ENCODE data around the gene ACTL7A.
"Not testable (repeated sequence)": the region's sequence is repeated elsewhere in the genome, so short reads cannot be mapped to it uniquely, and the experiment has no call there.

The ACTL7A gene

GRCh38 chr9:108848296-108848695 lies 13.8 kb upstream of the ACTL7A start:
- DNase-seq (ENCODE audit: low read depth in 3 of 3) = not testable (repeated sequence)

GRCh38 chr9:108850293-108850897 lies 11.7 kb upstream of the ACTL7A start:
- no peak for DNase-seq (ENCODE audit: low read depth in 3 of 3)

DNA sequence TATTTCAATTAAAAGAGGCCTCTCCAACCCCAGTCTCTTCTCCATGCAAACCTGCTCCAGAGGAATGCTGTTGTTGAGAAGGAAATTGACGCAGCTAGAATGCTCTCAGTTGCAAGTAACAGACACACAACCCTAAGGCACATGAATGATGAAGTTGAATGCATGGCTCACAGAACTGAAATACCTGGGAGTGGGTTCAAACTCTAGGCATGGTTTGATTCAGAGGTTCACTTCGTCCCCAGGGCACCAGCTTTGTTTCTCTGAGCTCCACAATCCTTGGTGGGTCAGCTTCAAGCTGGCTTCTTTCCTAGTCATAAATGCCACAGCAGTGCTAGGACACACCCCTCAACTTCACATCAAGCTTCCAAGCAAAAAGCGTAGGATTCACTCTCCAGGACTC lies 10.9 kb upstream of the ACTL7A start:
- DNase-seq (ENCODE audit: low read depth in 3 of 3) = no peak

- DNase-seq (ENCODE audit: low read depth in 3 of 3) = no peak
These were observed 10.0 kb upstream of the ACTL7A start for GRCh38 chr9:108852079-108852478.

- no peak for DNase-seq (ENCODE audit: low read depth in 3 of 3)
These were observed 8.0 kb upstream of the ACTL7A start for GRCh38 chr9:108854094-108854493.

DNA sequence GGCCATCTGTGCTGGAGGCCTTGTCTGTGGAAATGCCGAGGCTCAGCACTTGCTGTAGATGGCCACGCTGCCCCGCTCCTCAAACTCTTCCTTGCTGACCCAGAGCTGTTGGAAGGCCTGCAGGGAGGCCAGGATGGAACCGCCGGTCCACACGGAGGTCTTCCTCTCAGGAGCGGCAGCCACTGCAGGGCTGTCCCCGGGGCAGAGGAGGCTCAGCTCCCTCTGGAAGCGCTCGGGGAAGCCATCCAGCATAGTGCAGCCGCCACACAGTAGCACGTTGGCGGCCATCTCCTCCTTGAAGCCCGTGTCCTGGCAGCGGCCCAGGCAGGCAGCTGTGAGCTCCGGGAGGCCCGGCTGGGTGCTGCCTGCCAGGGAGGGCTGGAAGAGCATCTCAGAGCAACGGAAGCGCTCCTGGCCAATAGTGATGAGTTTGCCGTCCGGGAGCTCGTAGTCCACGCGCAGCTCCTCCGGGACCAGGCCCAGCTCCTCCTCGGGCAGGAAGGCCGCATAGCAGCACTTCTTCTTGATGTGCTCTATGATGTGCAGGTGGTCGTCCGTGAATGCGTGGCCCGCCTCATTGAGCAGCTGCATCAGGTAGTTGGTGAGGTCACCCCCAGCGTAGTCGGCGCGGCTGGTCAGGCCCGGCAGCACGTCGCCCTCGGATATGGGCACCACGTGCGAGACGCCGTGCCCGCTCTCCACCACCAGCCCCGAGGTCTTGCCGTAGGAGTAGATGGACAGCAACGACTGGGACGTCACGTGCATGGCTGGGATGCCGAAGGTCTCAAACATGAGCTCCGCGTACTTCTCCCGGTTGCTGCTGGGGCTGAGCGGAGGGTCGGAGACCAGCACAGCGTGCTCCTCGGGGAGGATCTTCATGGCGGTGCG lies 7.2 kb upstream of the ACTL7A start:
- no peak for DNase-seq (ENCODE audit: low read depth in 3 of 3)

GRCh38 chr9:108855529-108855886 lies 6.6 kb upstream of the ACTL7A start:
- DNase-seq (ENCODE audit: low read depth in 3 of 3) = no peak

DNA sequence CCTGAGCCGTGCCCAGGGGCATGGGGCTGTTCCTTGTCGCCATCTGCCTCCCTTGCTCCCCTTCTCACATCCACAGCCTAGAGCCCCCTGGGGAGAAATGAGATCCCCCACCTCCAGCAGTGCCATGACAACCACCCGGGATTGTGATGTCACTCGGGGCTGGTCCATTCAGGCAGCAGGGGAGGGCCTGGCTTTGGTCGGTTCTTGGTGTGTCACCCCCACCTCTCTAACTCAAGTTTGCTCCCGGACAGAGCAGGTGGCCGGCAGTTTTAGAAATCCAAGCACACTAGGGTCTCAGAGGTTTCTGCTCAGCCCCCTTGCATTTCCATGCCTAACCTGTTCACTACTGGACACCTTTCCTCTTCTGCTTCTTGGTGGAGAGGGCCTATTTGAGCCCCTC lies 6.2 kb upstream of the ACTL7A start, which contains the start of gene ACTL7B:
Gene ACTL7B (minus strand): TSS at position 99 of the 400 bp plus-strand sequence. CDS start 56 bp downstream, at position 43.
- no peak for DNase-seq (ENCODE audit: low read depth in 3 of 3)

GRCh38 chr9:108857572-108857971 lies 4.5 kb upstream of the ACTL7A start:
- no peak for DNase-seq (ENCODE audit: low read depth in 3 of 3)

- no peak for DNase-seq (ENCODE audit: low read depth in 3 of 3)
These were observed 2.5 kb upstream of the ACTL7A start for GRCh38 chr9:108859459-108860114.

DNA sequence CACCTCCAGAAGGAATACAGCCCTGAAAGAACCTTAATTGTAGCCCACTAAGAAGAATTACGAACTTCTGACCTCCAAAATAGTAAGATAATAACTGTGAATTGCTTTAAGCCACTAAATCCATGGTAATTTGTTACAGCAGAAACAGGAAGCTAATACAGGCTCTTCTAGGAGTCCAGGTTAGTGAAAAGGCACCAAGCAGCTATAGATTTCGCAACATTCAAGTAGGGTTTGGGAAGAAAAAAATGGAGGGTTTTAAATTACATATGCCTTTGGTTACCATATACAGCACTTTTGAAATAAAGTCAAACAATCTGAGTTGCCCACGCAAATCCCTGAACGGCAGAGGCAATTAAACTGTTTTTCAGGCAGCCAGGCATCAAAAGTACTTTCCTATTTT lies 1.7 kb upstream of the ACTL7A start:
- no peak for DNase-seq (ENCODE audit: low read depth in 3 of 3)

- no peak for DNase-seq (ENCODE audit: low read depth in 3 of 3)
These were observed 1.3 kb upstream of the ACTL7A start for GRCh38 chr9:108860764-108861163.

- no peak for DNase-seq (ENCODE audit: low read depth in 3 of 3)
These were observed 602 bp upstream of the ACTL7A start for GRCh38 chr9:108861464-108861863.

DNA sequence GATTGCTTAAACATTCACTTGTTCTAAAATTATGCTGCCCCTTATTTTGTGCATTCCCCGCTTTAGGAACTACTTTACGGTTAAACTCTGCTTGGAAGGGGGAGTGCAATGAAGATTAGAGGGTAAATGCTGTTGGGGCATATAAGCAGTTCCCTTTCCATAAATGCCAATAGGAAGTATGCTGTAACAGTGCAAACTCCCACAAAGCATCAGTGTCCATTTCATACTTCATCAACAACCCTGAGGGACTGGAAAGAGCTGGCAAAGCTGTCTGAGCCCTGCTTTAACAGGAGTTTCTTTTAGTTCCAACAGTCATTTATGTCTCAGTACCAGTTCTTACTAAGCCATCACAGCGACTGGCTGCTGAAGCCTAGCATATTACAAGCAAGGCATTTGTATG lies 1.8 kb downstream of the ACTL7A start:
- no peak for DNase-seq (ENCODE audit: low read depth in 3 of 3)

GRCh38 chr9:108864446-108864845 lies 2.4 kb downstream of the ACTL7A start:
- no peak for DNase-seq (ENCODE audit: low read depth in 3 of 3)

- no peak for DNase-seq (ENCODE audit: low read depth in 3 of 3)
These were observed 3.0 kb downstream of the ACTL7A start for GRCh38 chr9:108865037-108865436.

DNA sequence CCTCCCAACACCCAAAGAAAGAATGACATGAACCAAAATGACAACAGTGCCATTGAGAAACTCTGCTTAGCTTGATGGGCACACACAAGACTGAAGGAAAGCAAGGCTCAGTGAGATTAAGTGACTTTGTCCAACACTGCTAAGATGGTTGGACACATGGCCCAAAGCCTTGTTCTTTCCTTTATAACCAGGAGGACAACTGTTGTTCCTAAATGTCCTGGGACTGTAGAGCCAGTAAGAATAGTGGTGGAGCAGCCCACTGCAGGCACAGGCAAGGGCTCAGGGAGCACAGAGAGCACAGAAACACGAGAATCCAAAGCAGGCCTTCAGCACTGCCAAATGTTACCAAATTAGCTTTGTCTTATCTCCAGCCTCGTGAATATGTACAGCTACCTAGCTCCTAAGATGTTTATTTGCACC lies 3.9 kb downstream of the ACTL7A start:
- no peak for DNase-seq (ENCODE audit: low read depth in 3 of 3)

- DNase-seq (ENCODE audit: low read depth in 3 of 3) = no peak
These were observed 5.0 kb downstream of the ACTL7A start for GRCh38 chr9:108867116-108867515.

GRCh38 chr9:108867829-108868228 lies 5.8 kb downstream of the ACTL7A start:
- no peak for DNase-seq (ENCODE audit: low read depth in 3 of 3)

DNA sequence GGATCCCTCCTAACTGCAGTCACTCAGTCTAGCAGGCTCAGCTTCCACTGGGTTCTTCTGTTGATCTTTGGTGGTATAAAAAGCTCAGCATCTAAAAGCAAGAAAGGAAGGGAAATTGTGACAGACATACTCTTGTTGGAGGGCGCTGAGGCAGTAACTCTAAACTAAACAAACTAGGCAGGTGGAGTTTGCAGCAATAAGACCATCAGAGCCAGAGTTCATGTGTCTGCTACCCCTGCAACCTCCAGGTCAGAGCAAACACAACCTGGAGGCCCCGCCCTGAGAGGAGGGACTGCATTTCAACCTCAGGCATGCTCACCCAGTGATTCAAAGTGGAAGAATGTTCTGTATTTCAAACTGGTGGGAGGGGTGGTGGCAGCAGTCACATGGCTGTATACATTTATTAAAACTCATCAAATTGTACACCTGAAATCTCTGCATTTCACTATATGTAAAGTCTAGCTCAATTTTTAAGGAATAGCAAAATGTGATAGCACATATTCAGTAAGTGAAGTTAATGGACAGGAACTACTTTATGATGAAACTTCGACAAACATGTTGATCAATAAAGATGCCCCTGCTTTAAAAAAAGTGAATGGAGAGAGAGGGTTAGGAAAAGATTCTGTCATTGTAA lies 7.1 kb downstream of the ACTL7A start:
- no peak for DNase-seq (ENCODE audit: low read depth in 3 of 3)

GRCh38 chr9:108874058-108874788 lies 12.2 kb downstream of the ACTL7A start:
- no peak for DNase-seq (ENCODE audit: low read depth in 3 of 3)

DNA sequence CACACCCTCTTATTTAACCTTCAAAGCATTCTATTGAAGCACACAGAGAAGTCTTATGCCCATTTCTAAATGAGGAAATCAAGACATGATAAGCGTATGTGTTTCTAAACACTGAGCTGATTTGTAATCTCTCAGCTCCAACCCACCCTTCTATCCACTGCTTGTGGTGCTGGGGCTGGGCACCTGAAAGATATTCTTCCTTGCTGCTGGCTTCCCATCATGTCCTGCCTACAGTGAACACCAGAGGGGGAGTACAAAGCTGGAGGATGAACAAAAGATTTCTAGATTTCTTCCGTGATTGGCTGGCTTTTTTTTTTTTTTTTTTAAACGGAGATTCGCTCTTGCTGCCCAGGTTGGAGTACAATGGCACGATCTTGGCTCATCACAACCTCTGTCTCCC lies 14.4 kb downstream of the ACTL7A start:
- no peak for DNase-seq (ENCODE audit: low read depth in 3 of 3)

All from stimulated activated CD4-positive, alpha-beta T cell treated with anti-CD3 and anti-CD28 coated beads, TNF-alpha, amount 100 ng/mL, for 4 hours (primary cell).